Motor neuron (in vitro differentiated cells): Measurements from ENCODE around the gene SOHLH1. TPM values are rescaled to one million over a fixed set of nuclear protein-coding genes. Genes with fewer than 3 reads are reported as not detected.

Experiments
- ATAC-seq, 8 experiments: fragments of 200-7000 bp; cut with Tn5 transposase; replicated peaks in 6 of 8; 2 replicates each; pipeline ENCODE4 v1.8.0; 2021; ENCODE audit warnings: mild to moderate bottlenecking in 8 of 8, moderate library complexity in 8 of 8
- H3K27ac ChIP-seq, 2 donors: fragments of 250-450 bp; sonication (Bioruptor Pico); 2 replicates each; pipeline ENCODE4 v1.9.0; 2021; ENCODE audit warnings: antibody characterized with exemption in 2 of 2, mild to moderate bottlenecking in 2 of 2, moderate library complexity in 1 of 2
- H3K4me1 ChIP-seq, 2 donors: fragments of 250-450 bp; sonication (Bioruptor Pico); replicated peaks in 1 of 2; 2 replicates each; pipeline ENCODE4 v1.6.1; 2021; ENCODE audit warnings: antibody characterized with exemption in 2 of 2, mild to moderate bottlenecking in 2 of 2, moderate library complexity in 1 of 2
- H3K4me3 ChIP-seq, 5 donors: fragments of 250-450 bp; sonication (Bioruptor Pico); 2 replicates each; pipeline ENCODE4 v1.9.0; 2021; ENCODE audit warnings: antibody characterized with exemption in 5 of 5, mild to moderate bottlenecking in 5 of 5, moderate library complexity in 4 of 5
- WGBS, 10 experiments: fragments of 450-650 bp; shearing (Covaris generic); methylation state at CpG; one replicate each; pipeline ENCODE4 v1.0.0; 2022; 5-methylcytosine and 5-hydroxymethylcytosine counted together
- in situ Hi-C, 9 experiments: fragments of 400-800 bp; cut with MboI; loops; one replicate each; pipeline ENCODE4 v1.15.0; 2021; ENCODE audit warnings: low sequenced_read_pairs in 9 of 9, low pct_unique_long_range_greater_than_20kb in 2 of 9; ENCODE audit not compliant: unreplicated experiment in 9 of 9
- total RNA-seq, 8 experiments: library from RNA; unstranded; fragments of 300-600 nt; gene quantifications; 2 replicates each; pipeline versions ENCODE4 v1.2.3 to v1.2.4, GENCODE V29; 2022

Gene SOHLH1
- total RNA-seq, 8 experiments from 2014 or later, result 0.14 to 0.15 TPM; not detected in 6

GRCh38 chr9:135648494-135649410, 50.5 kb downstream of the SOHLH1 start:
- in situ Hi-C loops, result no loop called here
- H3K4me1 ChIP-seq, result no peaks in the 10 kb centered on the region
- no peak for ATAC-seq
- 20 to 80% (median 50%) methylated on average over 1 to 10 of the region's 10 CpGs for WGBS, 10 experiments
- H3K27ac ChIP-seq, result no peak overlapping the region
- H3K4me3 ChIP-seq, result no peak overlapping the region

- Histone ChIP-seq H3K4me3 (no peak overlapping the region), H3K27ac (no peak overlapping the region), H3K4me1 (no peaks in the 10 kb centered on the region)
- ATAC-seq, result peak in 3 of 8 experiments; percentile 28 to 66 (median 58)
- WGBS, 10 experiments, result 6 to 100% (median 66%) methylated on average over 1 to 4 of the region's 4 CpGs; no CpG with 5 or more reads in 1 of the 10 experiments
- in situ Hi-C loops, result no loop called here
Observed at GRCh38 chr9:135647884-135648283, 51.4 kb downstream of the SOHLH1 start.

GRCh38 chr9:135644631-135645218, 54.6 kb downstream of the SOHLH1 start:
- peak overlapping the region in 1 of 2 donors; percentile 41 for H3K27ac ChIP-seq
- ATAC-seq, result peak in 1 of 8 experiments; percentile 17
- H3K4me3 ChIP-seq, result no peak overlapping the region
- 0 to 100% (median 60%) methylated on average over 1 to 5 of the region's 5 CpGs for WGBS, 10 experiments
- in situ Hi-C loops, result no loop called here
- H3K4me1 ChIP-seq, result no peaks in the 10 kb centered on the region

Other genes with a start within 250 kb of the SOHLH1 start
- 10 to 100 TPM in 6 of 8 experiments, 1 to 10 TPM in 2; 6.8 to 19.8 (median 17.1) TPM for gene PPP1R26, start 219.7 kb downstream of the SOHLH1 start, total RNA-seq
- gene MRPS2, start 198.8 kb downstream of the SOHLH1 start, total RNA-seq, result 10 to 100 TPM; 25.0 to 96.4 (median 37.9) TPM
- gene LCN1, start 178.0 kb downstream of the SOHLH1 start, total RNA-seq, result 10 to 100 TPM in 1 of 8 experiments, not detected in 7; 10.3 TPM
- gene OBP2A, start 153.4 kb downstream of the SOHLH1 start, total RNA-seq, result 10 to 100 TPM in 1 of 8 experiments, 1 to 10 TPM in 1, under 1 TPM in 2, not detected in 4; 0.29 to 18.3 (median 0.75) TPM
- gene PAEP, start 137.7 kb downstream of the SOHLH1 start, total RNA-seq, result 1 to 10 TPM in 3 of 8 experiments, under 1 TPM in 1, not detected in 4; 0.42 to 9.9 (median 2.1) TPM
- gene GLT6D1, start 59.9 kb downstream of the SOHLH1 start, total RNA-seq, result not detected
- 1 to 10 TPM in 1 of 8 experiments, under 1 TPM in 2, not detected in 5; 0.78 to 1.7 (median 0.81) TPM for gene LCN9, start 36.2 kb downstream of the SOHLH1 start, total RNA-seq
- 1 to 10 TPM in 1 of 8 experiments, under 1 TPM in 7; 0.11 to 1.1 (median 0.38) TPM for gene KCNT1, start 2.7 kb upstream of the SOHLH1 start, total RNA-seq
- 10 to 100 TPM in 7 of 8 experiments, 1 to 10 TPM in 1; 8.2 to 71.6 (median 46.2) TPM for gene CAMSAP1, start 208.1 kb upstream of the SOHLH1 start, total RNA-seq